B cell (primary cell): ENCODE results near the gene ELMO1. TPM values are rescaled to one million over a fixed set of nuclear protein-coding genes. Genes with fewer than 3 reads are reported as not detected.

Experiments
- ATAC-seq: fragments of 200-7000 bp; cut with Tn5 transposase; one replicate; pipeline ENCODE4 v1.10.0; 2021; ENCODE audit warnings: low read depth, mild to moderate bottlenecking, moderate number of reproducible peaks, moderate library complexity
- CTCF ChIA-PET: fragments of 350-600 bp; sonication (Branson Sonifier 250); formaldehyde crosslinking; loops from one replicate; lab custom pipeline; 2021; ENCODE audit warnings: antibody characterized with exemption, inconsistent platforms; lab: Charles Lee
- POLR2A ChIA-PET: fragments of 350-600 bp; sonication (Branson Sonifier 250); formaldehyde crosslinking; loops from one replicate; lab custom pipeline; 2021; ENCODE audit warnings: antibody characterized with exemption; lab: Charles Lee
- DNase-seq: peaks from one replicate; pipeline ENCODE4 v3.0.0; 2013
- H2AFZ ChIP-seq: 2 replicates; pipeline ENCODE4 v1.6.1; 2012; ENCODE audit warnings: mild to moderate bottlenecking, low read depth, low read length; ENCODE audit not compliant: insufficient read depth, poor library complexity, severe bottlenecking
- H3K27ac ChIP-seq, 2 donors: 1 replicate in 1 of 2; 2 replicates in 1 of 2; pipeline ENCODE4 v1.5.1; 2012 to 2013; ENCODE audit warnings: low read length in 2 of 2, mild to moderate bottlenecking in 2 of 2, moderate library complexity in 1 of 2
- H3K27me3 ChIP-seq, 4 experiments: fragments of 200-600 bp in 1 of 4; sonication (generic) in 1 of 4; replicated peaks in 1 of 4; 1 replicate in 2 of 4; 2 replicates in 2 of 4; pipeline versions ENCODE4 v1.6.1 to v1.7.0; 2013 to 2016; ENCODE audit warnings: low read length in 3 of 4, mild to moderate bottlenecking in 2 of 4, mixed read lengths in 1 of 4, moderate library complexity in 1 of 4; ENCODE audit not compliant: insufficient read depth in 4 of 4, control insufficient read depth in 3 of 4; ENCODE audit errors: control extremely low read depth in 1 of 4
- H3K36me3 ChIP-seq, 2 experiments: replicated peaks in 1 of 2; 1 replicate in 1 of 2; 2 replicates in 1 of 2; pipeline versions ENCODE4 v1.6.1 to v1.7.1; 2013; ENCODE audit warnings: low read length in 1 of 2; ENCODE audit not compliant: insufficient read depth in 2 of 2, control insufficient read depth in 1 of 2; ENCODE audit errors: control extremely low read depth in 1 of 2, extremely low read depth in 1 of 2
- H3K4me1 ChIP-seq, 2 donors: fragments of 200-600 bp in 1 of 2; sonication (generic) in 1 of 2; 1 replicate in 1 of 2; 2 replicates in 1 of 2; pipeline versions ENCODE4 v1.5.1 to v1.6.1; 2013 to 2017; ENCODE audit warnings: low read length in 2 of 2; ENCODE audit not compliant: control insufficient read depth in 2 of 2, insufficient read depth in 2 of 2
- H3K4me2 ChIP-seq: replicated peaks from 2 replicates; pipeline ENCODE3; 2012; ENCODE audit warnings: mild to moderate bottlenecking, low read depth, low read length; ENCODE audit not compliant: poor library complexity, severe bottlenecking
- H3K4me3 ChIP-seq, 5 experiments: fragments of 200-600 bp in 1 of 5; sonication (generic) in 1 of 5; 1 replicate in 3 of 5; 2 replicates in 2 of 5; pipeline versions ENCODE4 v1.5.1 to v1.7.0; 2011 to 2016; ENCODE audit warnings: low read length in 4 of 5, mild to moderate bottlenecking in 4 of 5, low read depth in 2 of 5, control low read depth in 1 of 5, moderate library complexity in 1 of 5; ENCODE audit not compliant: insufficient read depth in 1 of 5; ENCODE audit errors: control extremely low read depth in 1 of 5, extremely low read depth in 1 of 5
- H3K79me2 ChIP-seq: fragments of 200-600 bp; sonication (generic); one replicate; pipeline ENCODE4 v1.6.0; 2016; ENCODE audit warnings: low read length; ENCODE audit not compliant: control insufficient read depth, insufficient read depth
- H3K9ac ChIP-seq: fragments of 200-600 bp; sonication (generic); 2 replicates; pipeline ENCODE4 v1.6.1; 2017; ENCODE audit warnings: mild to moderate bottlenecking, low read length, moderate library complexity
- H3K9me3 ChIP-seq, 3 donors: one replicate each; pipeline versions ENCODE4 v1.6.1 to v1.7.1; 2013; ENCODE audit warnings: low read length in 2 of 3; ENCODE audit not compliant: control insufficient read depth in 2 of 3, insufficient read depth in 1 of 3; ENCODE audit errors: control extremely low read depth in 1 of 3
- H4K20me1 ChIP-seq: 2 replicates; pipeline ENCODE4 v1.6.0; 2012; ENCODE audit warnings: mild to moderate bottlenecking, low read length; ENCODE audit not compliant: insufficient read depth, control insufficient read depth, poor library complexity, severe bottlenecking
- H3K27ac Mint-ChIP-seq: one replicate; pipeline ENCODE4 v1.8.0; 2021; ENCODE audit warnings: mixed read lengths
- H3K27me3 Mint-ChIP-seq: one replicate; pipeline ENCODE4 v1.8.0; 2021; ENCODE audit warnings: mixed read lengths
- H3K4me1 Mint-ChIP-seq: one replicate; pipeline ENCODE4 v1.8.0; 2021; ENCODE audit warnings: mixed read lengths
- H3K4me3 Mint-ChIP-seq: one replicate; pipeline ENCODE4 v1.8.0; 2021; ENCODE audit warnings: mixed read lengths
- H3K9me3 Mint-ChIP-seq: one replicate; pipeline ENCODE4 v1.8.0; 2022; ENCODE audit warnings: mixed read lengths; ENCODE audit not compliant: insufficient read depth
- EZH2 ChIP-seq: IDR thresholded peaks from 2 replicates; pipeline ENCODE4 v1.6.1; 2012; ENCODE audit warnings: borderline replicate concordance, low read depth, mild to moderate bottlenecking, moderate library complexity, low read length; ENCODE audit not compliant: insufficient read depth, poor library complexity, severe bottlenecking
- WGBS: methylation state at CpG from one replicate; pipeline ENCODE4 v1.1.5; 2013; ENCODE audit warnings: missing lambda C conversion rate; ENCODE audit not compliant: insufficient coverage; 5-methylcytosine and 5-hydroxymethylcytosine counted together
- intact Hi-C: fragments of 100-400 bp; cut with micrococcal nuclease; formaldehyde crosslinking; loops from one replicate; pipeline ENCODE4 v1.10.0; 2022
- polyA plus RNA-seq: library from polyadenylated mRNA; depleted of rRNA; stranded (reverse); fragments of >200 nt; gene quantifications from 2 replicates; pipeline ENCODE4 v1.2.3, GENCODE V29; 2012
- total RNA-seq, 2 donors: library from RNA; stranded (reverse); fragments of 120-200 nt in 1 of 2; gene quantifications; 1 replicate in 1 of 2; 2 replicates in 1 of 2; pipeline versions ENCODE4 v1.2.3 to v1.2.4, GENCODE V29; 2013 to 2022
- TF ChIP-seq, protein P1 (sequence below): fragments of 200-600 bp; IDR thresholded peaks from one replicate; pipeline ENCODE4 v1.8.0; 2022; ENCODE audit warnings: antibody characterized with exemption, mild to moderate bottlenecking

ELMO1 gene
- total and polyA plus RNA-seq, 2 donors (not counting 1 experiment from before 2014, with no cell fraction given): 44.7 to 177 TPM

DNA sequence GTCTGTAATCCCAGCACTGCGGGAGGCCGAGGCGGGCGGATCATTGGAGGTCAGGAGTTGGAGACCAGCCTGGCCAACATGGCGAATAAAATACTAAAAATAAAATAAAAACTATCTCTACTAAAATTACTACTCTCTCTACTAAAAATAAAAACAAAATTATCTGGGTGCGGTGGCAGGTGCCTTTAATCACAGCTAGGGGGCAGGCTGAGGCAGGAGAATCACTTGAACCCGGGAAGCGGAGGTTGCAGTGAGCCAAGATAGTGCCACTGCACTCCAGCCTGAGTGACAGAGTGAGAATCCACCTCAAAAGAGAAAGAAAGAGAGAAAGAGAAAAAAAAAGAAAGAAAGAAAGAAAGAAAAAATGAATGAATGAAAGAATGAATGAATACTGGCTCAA lies 351.4 kb downstream of the ELMO1 start:
- no peak for ATAC-seq
- no peak overlapping the region for H3K4me3 Mint-ChIP-seq
- TF ChIP-seq, protein P1, sequence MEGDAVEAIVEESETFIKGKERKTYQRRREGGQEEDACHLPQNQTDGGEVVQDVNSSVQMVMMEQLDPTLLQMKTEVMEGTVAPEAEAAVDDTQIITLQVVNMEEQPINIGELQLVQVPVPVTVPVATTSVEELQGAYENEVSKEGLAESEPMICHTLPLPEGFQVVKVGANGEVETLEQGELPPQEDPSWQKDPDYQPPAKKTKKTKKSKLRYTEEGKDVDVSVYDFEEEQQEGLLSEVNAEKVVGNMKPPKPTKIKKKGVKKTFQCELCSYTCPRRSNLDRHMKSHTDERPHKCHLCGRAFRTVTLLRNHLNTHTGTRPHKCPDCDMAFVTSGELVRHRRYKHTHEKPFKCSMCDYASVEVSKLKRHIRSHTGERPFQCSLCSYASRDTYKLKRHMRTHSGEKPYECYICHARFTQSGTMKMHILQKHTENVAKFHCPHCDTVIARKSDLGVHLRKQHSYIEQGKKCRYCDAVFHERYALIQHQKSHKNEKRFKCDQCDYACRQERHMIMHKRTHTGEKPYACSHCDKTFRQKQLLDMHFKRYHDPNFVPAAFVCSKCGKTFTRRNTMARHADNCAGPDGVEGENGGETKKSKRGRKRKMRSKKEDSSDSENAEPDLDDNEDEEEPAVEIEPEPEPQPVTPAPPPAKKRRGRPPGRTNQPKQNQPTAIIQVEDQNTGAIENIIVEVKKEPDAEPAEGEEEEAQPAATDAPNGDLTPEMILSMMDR: peak; percentile 9
- TF ChIP-seq EZH2: no peak
- no peak overlapping the region for H3K9ac ChIP-seq
- no peaks in the 10 kb centered on the region for H3K4me1 Mint-ChIP-seq
- 95% methylated on average over 3 of the region's 8 CpGs for WGBS
- no peak overlapping the region for H2AFZ ChIP-seq
- DNase-seq: no peak
- H3K9me3 Mint-ChIP-seq: peaks cover 2% of the 10 kb centered on the region
- no peaks in the 10 kb centered on the region for H3K4me1 ChIP-seq
- H3K27ac ChIP-seq: no peak overlapping the region
- no peak overlapping the region for H3K27ac Mint-ChIP-seq
- no peaks in the 10 kb centered on the region for H3K27me3 Mint-ChIP-seq
- H4K20me1 ChIP-seq: peaks cover 7% of the 10 kb centered on the region
- H3K36me3 ChIP-seq: peaks cover 19 to 39% of the 10 kb centered on the region in 2 experiments
- ChIA-PET POLR2A (no interaction called here), CTCF (no interaction called here)
- no peak overlapping the region for H3K4me3 ChIP-seq
- intact Hi-C loops: no loop called here
- H3K4me2 ChIP-seq: no peak overlapping the region
- H3K9me3 ChIP-seq: no peaks in the 10 kb centered on the region
- peaks cover 2% of the 10 kb centered on the region for H3K79me2 ChIP-seq
- no peaks in the 10 kb centered on the region for H3K27me3 ChIP-seq

DNA sequence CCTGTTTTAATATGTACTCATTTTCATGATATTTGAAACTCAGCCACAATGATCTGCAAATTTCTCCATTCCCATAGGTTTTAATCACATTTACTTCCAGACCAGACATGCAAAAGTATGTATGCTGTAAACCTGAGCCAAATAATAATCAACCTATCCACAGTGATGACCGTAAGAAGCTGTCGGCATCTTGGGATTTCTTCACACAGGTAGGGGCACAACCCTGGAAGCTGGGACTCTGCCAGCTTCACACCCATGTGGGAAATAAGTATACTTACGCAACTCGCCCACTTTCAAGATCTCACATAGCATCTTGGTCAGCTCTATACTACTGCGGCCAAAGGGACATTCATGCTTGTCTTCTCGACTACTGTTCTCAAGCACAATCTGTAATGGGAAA lies 352.3 kb downstream of the ELMO1 start:
- 100% methylated on average over 1 of the region's 6 CpGs for WGBS
- H3K9ac ChIP-seq: no peak overlapping the region
- H3K27ac Mint-ChIP-seq: no peak overlapping the region

More for the DNA sequence above, 352.3 kb downstream of the ELMO1 start:
- Histone ChIP-seq H3K4me3 (no peak overlapping the region), H3K27me3 (no peaks in the 10 kb centered on the region), H3K4me2 (no peak overlapping the region), H3K79me2 (peaks cover 2% of the 10 kb centered on the region), H3K27ac (no peak overlapping the region), H3K9me3 (no peaks in the 10 kb centered on the region), H4K20me1 (no peaks in the 10 kb centered on the region), H3K36me3 (peaks cover 21 to 41% of the 10 kb centered on the region in 2 experiments), H2AFZ (no peak overlapping the region), H3K4me1 (no peaks in the 10 kb centered on the region)
- DNase-seq (no peak), ATAC-seq (no peak)
- intact Hi-C loops: no loop called here
- no peaks in the 10 kb centered on the region for H3K4me1 Mint-ChIP-seq
- POLR2A ChIA-PET: no interaction called here
- CTCF ChIA-PET: no interaction called here
- TF ChIP-seq, protein P1: no peak
- no peak for TF ChIP-seq EZH2
- no peaks in the 10 kb centered on the region for H3K27me3 Mint-ChIP-seq
- peaks cover 2% of the 10 kb centered on the region for H3K9me3 Mint-ChIP-seq
- H3K4me3 Mint-ChIP-seq: no peak overlapping the region
